IPS DF 19.7 (cell line): ENCODE results near the gene COX17.

Experiments used
- DNase-seq: peaks from one replicate; pipeline ENCODE4 v3.0.0-alpha.2; 2013; ENCODE audit warnings: low read depth, low spot score

COX17 gene

GRCh38 chr3:119645813-119646212, 31.4 kb downstream of the COX17 start:
- DNase-seq = no peak

GRCh38 chr3:119644481-119644880, 32.7 kb downstream of the COX17 start:
- DNase-seq = no peak

GRCh38 chr3:119643528-119643927, 33.7 kb downstream of the COX17 start:
- DNase-seq = no peak

GRCh38 chr3:119642746-119643473, 34.3 kb downstream of the COX17 start:
- DNase-seq = no peak

GRCh38 chr3:119641416-119641815, 35.8 kb downstream of the COX17 start:
- DNase-seq = no peak

GRCh38 chr3:119639494-119640350, 37.5 kb downstream of the COX17 start:
- no peak for DNase-seq

GRCh38 chr3:119637679-119638477, 39.3 kb downstream of the COX17 start:
- DNase-seq = no peak

GRCh38 chr3:119636891-119637611, 40.2 kb downstream of the COX17 start:
- no peak for DNase-seq

GRCh38 chr3:119636249-119636648, 41.0 kb downstream of the COX17 start:
- no peak for DNase-seq

- DNase-seq = no peak
Observed at GRCh38 chr3:119635719-119636118, 41.5 kb downstream of the COX17 start.

- no peak for DNase-seq
Observed at GRCh38 chr3:119632829-119633228, 44.4 kb downstream of the COX17 start.

- no peak for DNase-seq
Observed at GRCh38 chr3:119632216-119632615, 45.0 kb downstream of the COX17 start.

- DNase-seq = no peak
Observed at GRCh38 chr3:119631516-119631915, 45.7 kb downstream of the COX17 start.

- DNase-seq = no peak
Observed at GRCh38 chr3:119630880-119631329, 46.3 kb downstream of the COX17 start.

GRCh38 chr3:119630128-119630879, 46.9 kb downstream of the COX17 start:
- no peak for DNase-seq

- no peak for DNase-seq
Observed at GRCh38 chr3:119628816-119629445, 48.3 kb downstream of the COX17 start.

GRCh38 chr3:119628390-119628789, 48.8 kb downstream of the COX17 start:
- no peak for DNase-seq

- DNase-seq = no peak
Observed at GRCh38 chr3:119627461-119627860, 49.7 kb downstream of the COX17 start.

- no peak for DNase-seq
Observed at GRCh38 chr3:119626196-119626595, 51.0 kb downstream of the COX17 start.
